Hematopoietic multipotent progenitor cell treated with erythropoietin and hydrocortisone succinate and interleukin-3 and kit ligand, for 15 days (in vitro differentiated cells): Measurements from ENCODE around the gene ABCA7.

Source experiments
- DNase-seq: peaks from one replicate; pipeline ENCODE4 v3.0.0-alpha.2; 2015; ENCODE audit warnings: low spot score

ABCA7 gene

DNA sequence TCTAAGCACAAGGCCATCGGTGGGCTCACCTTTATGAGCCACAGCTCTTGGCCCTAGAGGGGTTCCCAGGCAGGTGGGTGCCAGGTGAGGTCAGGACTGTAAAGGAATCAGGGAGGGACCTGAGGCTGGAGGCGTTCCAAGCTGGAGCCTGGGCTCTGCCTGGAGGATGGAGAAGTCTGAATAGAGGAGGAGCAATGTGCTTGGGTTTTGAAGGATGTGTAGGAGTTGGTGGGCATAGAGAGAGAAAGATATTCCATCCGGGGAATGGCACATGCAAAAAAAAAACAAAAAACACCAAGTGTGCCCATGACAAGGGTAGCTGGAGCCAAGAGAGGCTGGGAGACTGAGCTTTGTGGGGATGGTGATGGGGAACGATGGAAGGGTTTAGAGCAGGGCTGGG is 37.3 kb upstream of the ABCA7 start:
- no peak for DNase-seq

DNA sequence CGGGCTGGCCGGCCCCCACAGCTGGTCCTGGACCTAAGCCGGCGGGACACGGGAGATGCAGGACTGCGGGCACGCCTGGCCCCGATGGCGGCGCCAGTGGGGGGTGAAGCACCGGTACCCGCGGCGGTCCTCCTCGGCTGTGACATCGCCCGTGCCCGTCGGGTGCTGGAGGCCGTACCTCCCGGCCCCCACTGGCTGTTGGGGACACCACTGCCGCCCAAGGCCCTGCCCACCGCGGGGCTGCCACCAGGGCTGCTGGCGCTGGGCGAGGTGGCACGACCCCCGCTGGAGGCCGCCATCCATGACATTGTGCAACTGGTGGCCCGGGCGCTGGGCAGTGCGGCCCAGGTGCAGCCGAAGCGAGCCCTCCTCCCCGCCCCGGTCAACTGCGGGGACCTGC is 36.6 kb upstream of the ABCA7 start:
- no peak for DNase-seq

- no peak for DNase-seq
Observed at GRCh38 chr19:1004204-1004802, 35.6 kb upstream of the ABCA7 start.

- no peak for DNase-seq
Observed at GRCh38 chr19:1004803-1005664, 34.9 kb upstream of the ABCA7 start.

DNA sequence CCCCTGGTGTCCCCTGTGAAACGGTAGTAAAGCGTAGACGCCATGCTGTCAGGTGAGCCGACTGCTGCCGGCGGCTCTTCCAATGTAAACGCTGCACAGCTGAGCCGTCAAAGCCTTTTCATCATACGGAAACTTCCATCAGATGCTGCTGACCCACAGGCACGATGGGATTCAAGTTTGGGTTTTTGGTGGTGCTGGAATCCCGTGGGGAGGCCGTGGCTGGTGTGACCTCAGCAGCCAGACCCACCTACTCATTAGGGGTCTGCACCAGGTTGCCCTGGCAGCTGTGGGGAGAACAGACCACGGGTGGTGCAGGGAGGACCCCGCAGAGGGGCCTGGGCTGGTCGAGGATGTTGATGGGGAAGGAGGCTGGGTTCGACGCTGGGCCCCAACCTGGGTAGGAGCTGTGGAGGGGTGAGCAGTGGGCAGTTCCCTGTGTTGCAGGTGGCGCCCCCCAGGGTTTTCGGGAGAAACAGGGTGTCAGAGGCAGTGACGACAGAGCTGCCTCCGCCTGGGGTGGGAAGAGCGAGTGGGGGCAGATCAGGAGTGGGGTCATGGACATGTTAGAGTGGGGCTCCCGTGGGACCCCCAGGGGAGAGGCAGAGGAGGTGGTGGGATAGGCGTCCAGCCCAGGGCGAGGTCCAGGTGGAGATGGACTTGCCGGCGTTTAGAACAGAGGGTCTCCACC is 33.1 kb upstream of the ABCA7 start:
- no peak for DNase-seq

- no peak for DNase-seq
Observed at GRCh38 chr19:1007399-1008251, 32.3 kb upstream of the ABCA7 start.

DNA sequence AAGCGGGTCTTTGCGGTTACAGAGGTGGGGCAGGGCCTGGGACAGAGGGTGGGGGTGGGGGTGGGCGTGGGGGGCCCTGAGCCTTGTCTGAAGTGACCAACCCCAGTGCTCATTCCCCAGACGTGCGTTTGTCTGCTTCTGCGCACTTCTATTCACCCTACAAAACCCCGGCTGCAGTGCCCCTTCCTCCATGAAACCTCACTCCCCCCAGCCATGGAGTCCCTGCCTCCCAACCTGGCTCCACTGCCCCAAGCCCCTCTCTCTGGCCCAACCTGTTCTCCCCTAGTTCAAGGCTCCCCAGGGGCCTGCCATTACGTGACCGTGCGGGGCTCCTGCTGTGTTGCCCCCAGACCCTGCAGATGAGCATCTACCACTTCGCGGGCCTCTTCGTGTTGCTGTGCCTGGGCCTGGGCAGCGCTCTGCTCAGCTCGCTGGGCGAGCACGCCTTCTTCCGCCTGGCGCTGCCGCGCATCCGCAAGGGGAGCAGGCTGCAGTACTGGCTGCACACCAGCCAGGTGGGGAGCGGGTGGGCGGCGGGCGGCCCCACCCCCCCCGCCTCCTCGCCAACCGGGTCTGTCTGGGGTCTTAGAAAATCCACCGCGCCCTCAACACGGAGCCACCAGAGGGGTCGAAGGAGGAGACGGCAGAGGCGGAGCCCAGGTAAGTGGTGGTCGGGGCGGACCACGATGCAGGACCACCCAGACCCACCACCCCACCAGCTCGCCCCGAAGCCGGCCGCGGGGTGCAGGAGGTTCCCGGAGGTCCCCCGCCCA is 31.5 kb upstream of the ABCA7 start:
- DNase-seq = no peak

- no peak for DNase-seq
Observed at GRCh38 chr19:1009041-1009980, 30.6 kb upstream of the ABCA7 start.

DNA sequence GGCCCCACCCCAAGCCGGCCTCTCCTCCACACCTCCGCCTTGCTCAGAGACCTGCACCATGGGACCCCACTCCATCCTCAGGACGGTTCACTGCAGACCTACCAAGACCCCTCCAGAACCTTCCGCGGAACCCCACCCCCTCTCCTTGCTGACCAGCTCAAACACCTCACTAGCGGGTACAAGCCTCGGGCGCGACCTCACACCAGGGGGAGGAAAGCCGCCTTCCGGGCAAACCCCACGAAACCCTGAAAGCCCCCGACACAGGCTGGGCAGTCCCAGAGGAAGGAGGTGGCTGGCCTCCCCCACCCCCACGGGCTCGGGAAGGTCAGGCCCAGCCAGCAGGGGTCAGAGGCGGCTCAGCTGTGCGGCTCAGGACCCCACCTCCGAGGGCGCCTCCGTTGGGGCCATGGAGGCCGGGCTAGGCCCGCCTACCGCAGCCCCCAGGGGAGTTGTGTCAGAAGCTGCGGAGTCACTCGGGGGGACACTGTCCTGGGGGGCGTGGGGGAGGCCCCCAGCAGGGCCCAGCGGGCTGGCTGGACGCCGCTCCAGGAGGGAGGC is 29.8 kb upstream of the ABCA7 start:
- DNase-seq = no peak

- DNase-seq = no peak
Observed at GRCh38 chr19:1010586-1011510, 29.1 kb upstream of the ABCA7 start.

DNA sequence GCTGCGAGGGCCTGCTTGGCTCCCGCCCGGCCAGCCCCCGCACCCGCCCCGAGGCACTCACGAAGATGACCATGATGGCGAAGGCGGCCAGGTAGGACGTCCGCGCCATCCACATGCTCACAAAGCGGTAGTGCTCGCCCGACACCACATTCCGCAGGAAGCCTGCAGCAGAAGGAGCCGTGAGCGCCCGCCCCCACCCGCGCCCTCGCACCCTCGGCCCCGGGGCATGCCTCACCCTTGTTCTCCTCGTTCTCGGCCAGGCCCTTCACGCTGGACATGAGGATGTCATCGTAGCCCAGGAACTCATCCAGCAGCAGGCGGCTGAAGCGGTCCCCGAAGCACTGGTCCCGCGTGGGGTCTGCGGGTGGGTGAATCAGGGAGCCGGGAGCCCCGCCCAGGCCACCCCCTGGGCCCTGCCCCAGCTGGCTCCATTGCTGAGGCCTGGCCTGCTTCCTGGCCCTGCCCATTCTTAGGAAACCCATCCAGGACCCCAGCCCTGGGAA is 28.0 kb upstream of the ABCA7 start:
- no peak for DNase-seq

- no peak for DNase-seq
Observed at GRCh38 chr19:1012334-1012733, 27.6 kb upstream of the ABCA7 start.

DNA sequence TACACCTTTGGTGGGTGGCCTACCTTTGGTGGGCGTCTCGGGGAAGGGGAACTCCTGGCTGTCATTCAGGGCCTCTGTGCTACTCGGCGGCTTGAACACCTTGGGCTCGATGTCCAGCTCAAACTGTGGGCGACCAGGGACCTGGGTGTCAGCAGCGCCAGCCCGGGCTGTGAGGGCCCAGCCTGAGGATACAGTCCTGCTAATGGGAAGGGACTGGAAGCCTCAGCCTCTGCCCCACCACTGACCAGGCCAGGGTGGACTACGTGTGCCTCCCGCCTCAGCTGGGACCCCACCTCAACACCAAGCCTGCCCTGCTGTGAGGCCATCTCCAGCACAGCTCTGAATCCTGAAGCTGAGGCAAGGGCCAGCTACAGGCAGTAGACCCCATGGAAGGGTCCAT is 26.7 kb upstream of the ABCA7 start:
- no peak for DNase-seq

DNA sequence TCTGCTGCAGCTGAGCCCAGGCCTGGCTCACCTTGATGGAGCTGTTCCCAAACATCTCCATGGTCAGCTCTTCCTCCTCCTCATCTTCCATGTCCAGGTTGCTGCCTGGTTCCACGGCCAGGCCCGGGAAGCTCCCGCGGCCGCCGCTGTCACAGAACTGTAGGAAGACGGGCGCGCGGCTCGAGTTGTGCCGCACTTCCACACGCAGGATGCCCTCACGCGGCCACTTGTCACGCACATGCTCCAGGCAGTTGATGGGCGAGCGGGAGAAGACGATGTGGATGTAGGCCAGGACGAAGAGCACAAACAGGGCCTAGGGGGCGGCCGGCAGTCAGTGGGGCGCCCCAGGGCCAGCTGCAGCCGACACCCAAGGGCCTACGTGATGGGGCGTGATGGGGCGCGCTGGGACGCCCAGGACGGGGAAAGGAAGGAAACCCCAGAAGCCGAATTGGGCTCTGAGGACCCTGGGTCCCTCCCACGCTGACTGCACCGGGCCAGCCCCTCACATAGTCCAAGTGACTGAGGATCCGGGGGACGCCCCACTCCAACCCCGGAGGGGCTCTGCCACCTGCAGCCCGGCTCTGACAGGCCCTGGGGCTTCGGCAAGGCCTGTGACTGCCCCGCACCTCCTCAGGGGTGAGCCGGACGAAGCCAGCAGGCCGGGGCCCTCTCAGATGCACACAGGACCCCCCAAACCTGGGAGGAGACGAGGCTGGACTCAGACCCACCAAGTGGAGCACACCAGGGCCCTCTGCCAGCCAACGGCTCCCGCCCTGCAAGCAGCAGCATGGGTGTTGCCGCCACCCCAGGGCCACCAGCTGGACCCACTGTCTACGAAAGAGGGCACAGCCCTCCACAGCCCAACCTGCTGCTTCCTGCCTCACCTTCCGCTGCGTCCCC is 25.5 kb upstream of the ABCA7 start:
- no peak for DNase-seq

DNA sequence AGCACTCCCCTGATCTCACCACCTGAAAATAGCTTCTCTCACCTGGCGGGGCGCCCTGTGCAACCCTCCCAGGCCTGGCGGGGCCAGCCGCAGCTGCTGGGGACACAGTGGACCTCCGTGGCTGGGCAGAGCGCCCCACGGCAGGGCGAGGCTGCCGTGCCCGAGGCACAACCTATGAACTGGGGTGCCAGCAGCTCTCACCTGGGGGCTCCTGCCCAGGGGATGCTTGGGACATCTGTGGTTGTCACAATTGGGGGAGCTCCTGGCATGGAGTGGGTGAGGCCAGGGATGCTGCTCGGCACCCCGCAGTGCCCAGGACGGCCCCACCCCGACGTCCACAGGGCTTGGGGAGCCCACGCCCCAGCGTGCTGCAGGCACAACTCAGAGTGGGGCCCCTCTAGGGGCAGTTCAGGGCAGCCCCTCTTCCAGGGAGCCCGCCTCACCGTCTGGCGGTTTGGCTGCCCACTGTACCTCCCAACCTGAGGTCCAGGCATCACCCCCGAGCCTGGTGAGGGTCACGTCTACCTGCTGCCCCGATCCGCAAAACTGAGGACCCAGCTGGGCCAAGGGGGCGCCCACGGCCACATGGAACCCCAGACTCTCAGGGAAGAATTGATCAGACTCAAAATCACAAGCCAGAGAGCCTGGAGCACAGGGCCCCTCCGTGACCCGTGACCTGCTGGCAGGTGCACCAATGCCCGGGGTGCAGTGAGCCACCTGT is 24.7 kb upstream of the ABCA7 start:
- DNase-seq = no peak

GRCh38 chr19:1015782-1016646 is 23.9 kb upstream of the ABCA7 start:
- no peak for DNase-seq
